ENCODE measurements around the gene CREBBP. TPM values are rescaled to one million over a fixed set of nuclear protein-coding genes. Genes with fewer than 3 reads are reported as not detected.
A peak's percentile ranks its signal among the peaks of the same experiment; 100 is the strongest.

The CREBBP gene
- total and polyA plus RNA-seq, 9 of the 15 experiments (the other 6 are each of a cell fraction or from before 2014, with no cell fraction given): 0.70 to 24.8 (median 5.6) TPM

DNA sequence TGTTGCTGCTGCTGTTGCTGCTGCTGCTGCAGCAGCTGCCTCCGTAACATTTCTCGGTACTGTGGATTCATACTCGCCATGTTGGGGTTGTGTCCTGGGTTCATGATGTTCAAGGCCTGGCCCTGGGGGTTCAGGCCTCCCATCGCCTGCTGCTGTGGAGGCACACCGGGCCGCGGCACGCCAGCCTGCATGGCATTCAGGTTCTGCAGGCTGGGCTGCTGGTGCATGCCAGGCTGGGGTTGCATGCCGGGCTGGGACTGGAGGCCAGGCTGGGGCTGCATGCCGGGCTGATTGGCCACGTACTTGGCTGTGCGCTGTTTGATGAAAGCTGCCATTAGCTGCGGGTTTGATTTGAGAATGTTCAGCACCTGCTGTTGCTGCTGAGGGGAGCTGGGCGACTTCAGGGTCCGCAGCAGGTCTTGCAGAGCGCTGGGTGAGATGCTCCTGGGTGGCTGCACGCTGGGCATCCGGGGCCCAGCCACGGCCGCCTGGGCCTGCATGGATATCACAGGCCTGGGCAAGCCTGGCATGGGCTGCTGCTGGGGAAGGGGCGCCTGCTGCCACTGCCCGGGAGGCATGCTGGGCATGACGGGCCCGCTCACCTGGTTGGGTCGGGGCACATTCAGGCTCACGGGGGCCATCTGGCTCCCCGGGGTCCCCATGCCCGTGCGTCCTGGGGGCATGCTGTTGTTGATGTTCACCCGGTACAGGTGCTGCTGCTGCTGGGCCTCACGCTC is 151.9 kb downstream of the CREBBP start (continued):
- TF ChIP-seq SMAD2 (IDR thresholded peaks at IDR 0.05; ENCODE audit: low read depth, low read length): no peak

- TF ChIP-seq RBM22 (IDR thresholded peaks at IDR 0.05; ENCODE audit: low read depth, low read length, poor library complexity, severe bottlenecking): peak; percentile 88
- 0 out of 2 replicates have a peak, but pooled peaks have one; percentile 24 for TF ChIP-seq POLR2G (IDR thresholded peaks at IDR 0.05; ENCODE audit: low read depth, low read length)
- peak; percentile 23 for TF ChIP-seq PCBP1 (IDR thresholded peaks at IDR 0.05; ENCODE audit: low read depth, low read length, poor library complexity, severe bottlenecking)
- no peak for TF ChIP-seq TAF15 (IDR thresholded peaks at IDR 0.05; ENCODE audit: low read depth, low read length)
- no peak for TF ChIP-seq TCF15 (CRISPR knock-in tag; IDR thresholded peaks at IDR 0.05)
- H3K79me2 ChIP-seq (ENCODE audit: control insufficient read depth, insufficient read depth, low read length): no peaks in the 10 kb centered on the region
- 92% methylated on average over 18 of the region's 21 CpGs for WGBS (ENCODE audit: insufficient coverage, low coverage, missing lambda C conversion rate)
- intact Hi-C loops (cut with micrococcal nuclease): no loop called here
- H3K9ac ChIP-seq (ENCODE audit: insufficient read depth in 1 of 2, low read depth in 2 of 2, low read length in 2 of 2): peak overlapping the region in 1 of 2 experiments; percentile 45; a peak in 1 of 4 replicates
- H2AFZ ChIP-seq (ENCODE audit: low read depth, low read length): no peak overlapping the region
- no peak overlapping the region for H3K27ac ChIP-seq (ENCODE audit: extremely low read depth, low read depth, low read length)
- peaks cover 53% of the 10 kb centered on the region; the same call in 2 of the 3 replicates for H3K36me3 ChIP-seq (ENCODE audit: control insufficient read depth, insufficient read depth, low read length)
- ATAC-seq (no peak), DNase-seq (ENCODE audit: extremely low read depth in 1 of 4, low spot score in 3 of 4) (no peak), FAIRE-seq (no peak)
- no peaks in the 10 kb centered on the region for H3K9me3 ChIP-seq (replicated peaks; ENCODE audit: control insufficient read depth, insufficient read depth, low read depth, low read length)
- no peak overlapping the region for H3K4me2 ChIP-seq (ENCODE audit: insufficient read depth, low read length)
- H3K9me1 ChIP-seq (ENCODE audit: control insufficient read depth, insufficient read depth, low read length): no peaks in the 10 kb centered on the region
- ChIA-PET CTCF (ENCODE audit: low intra/inter-chr PET ratio) (no interaction called here), POLR2A (interaction anchor here (1.3 kb wide), 1 partner anchor 10 kb away, joined by 6 read pairs; the partner anchor contains the start of gene TRAP1)
- no peaks in the 10 kb centered on the region; the same call in 1 of the 2 replicates for H4K20me1 ChIP-seq (replicated peaks; ENCODE audit: control insufficient read depth, insufficient read depth, low read length)
- in situ Hi-C loops (cut with MboI): no loop called here
- H3K4me1 ChIP-seq (replicated peaks in 1 of 2; ENCODE audit: control insufficient read depth in 2 of 2, insufficient read depth in 2 of 2, low read length in 2 of 2): peaks cover 0 to 11% of the 10 kb centered on the region in 2 experiments; a peak in 1 of 5 replicates
- no peak overlapping the region for H3K4me3 ChIP-seq
- no peaks in the 10 kb centered on the region for H3K27me3 ChIP-seq (ENCODE audit: control insufficient read depth in 2 of 2, insufficient read depth in 2 of 2, low read length in 2 of 2)
- no TSS peak for BruUV-seq (replicated peaks)
Observed at GRCh38 chr16:3727806-3728381, 152.6 kb downstream of the CREBBP start.

Data from K562 (cell line).